Ascending aorta (tissue), 2 donors: ENCODE measurements around the gene ZNF629. TPM values are rescaled to one million over a fixed set of nuclear protein-coding genes. Genes with fewer than 3 reads are reported as not detected.

Experiments
- DNase-seq, 2 donors: peaks; one replicate each; pipeline ENCODE4 v3.0.0-alpha.2; 2019; ENCODE audit warnings: low spot score in 2 of 2
- H3K27ac ChIP-seq, 2 donors: fragments of 200-600 bp; sonication (generic); one replicate each; pipeline ENCODE4 v1.5.1; 2016 to 2017; ENCODE audit warnings: mild to moderate bottlenecking in 1 of 2
- H3K27me3 ChIP-seq: fragments of 200-600 bp; sonication (generic); one replicate; pipeline ENCODE4 v1.5.1; 2017
- H3K36me3 ChIP-seq, 2 donors: fragments of 200-600 bp; sonication (generic); one replicate each; pipeline ENCODE4 v1.5.1; 2016
- H3K4me1 ChIP-seq, 2 donors: fragments of 200-600 bp; sonication (generic); one replicate each; pipeline ENCODE4 v1.5.1; 2016 to 2017; ENCODE audit warnings: mild to moderate bottlenecking in 1 of 2
- H3K4me3 ChIP-seq, 2 donors: fragments of 200-600 bp; sonication (generic); one replicate each; pipeline ENCODE4 v1.5.1; 2016 to 2017; ENCODE audit warnings: mild to moderate bottlenecking in 1 of 2
- H3K9me3 ChIP-seq, 2 donors: fragments of 200-600 bp; sonication (generic); one replicate each; pipeline ENCODE4 v1.5.1; 2016
- CTCF ChIP-seq, 3 experiments: fragments of 200-600 bp in 2 of 3; fragments of 450-650 bp in 1 of 3; sonication (generic) in 2 of 3; IDR thresholded peaks; one replicate each; pipeline ENCODE4 v1.5.1; 2016 to 2019; ENCODE audit warnings: antibody characterized with exemption in 3 of 3, mild to moderate bottlenecking in 1 of 3, moderate library complexity in 1 of 3
- intact Hi-C: fragments of 100-400 bp; cut with DNase I; formaldehyde crosslinking; loops from one replicate; pipeline ENCODE4 v1.15.1; 2023
- total RNA-seq: library from RNA; depleted of rRNA; stranded (reverse); fragments of >200 nt; gene quantifications from one replicate; pipeline ENCODE4 v1.1.0, GENCODE V29; 2016

Gene ZNF629
- total RNA-seq, 1 donor from 2014 or later, result 12.3 TPM

- no peak for TF ChIP-seq CTCF (IDR thresholded peaks at IDR 0.05)
- H3K27ac ChIP-seq, result peak overlapping the region; percentile 89 to 96
- intact Hi-C loops, result loop anchor here (1.0 kb wide), 2 partner anchors 15 to 65 kb away; partner anchors contain the start of gene PHKG2
- no peak for DNase-seq
- H3K9me3 ChIP-seq, result no peaks in the 10 kb centered on the region
- peak overlapping the region; percentile 85 to 88 for H3K4me3 ChIP-seq
- no peaks in the 10 kb centered on the region for H3K27me3 ChIP-seq
- H3K4me1 ChIP-seq, result peaks cover 16 to 20% of the 10 kb centered on the region in 2 donors
- H3K36me3 ChIP-seq, result peaks cover 43 to 46% of the 10 kb centered on the region in 2 donors
These were observed 23.8 kb downstream of the ZNF629 start for GRCh38 chr16:30762991-30763725.

- peaks cover 16 to 20% of the 10 kb centered on the region in 2 donors for H3K4me1 ChIP-seq
- H3K4me3 ChIP-seq, result peak within 1 kb of the TSS; percentile 85 to 88
- intact Hi-C loops, result loop anchor here (1.0 kb wide), 2 partner anchors 14 to 64 kb away; partner anchors contain the start of gene PHKG2
- peak; percentile 95 to 98 for DNase-seq
- H3K27me3 ChIP-seq, result no peaks in the 10 kb centered on the region
- no peaks in the 10 kb centered on the region for H3K9me3 ChIP-seq
- peaks cover 35 to 38% of the 10 kb centered on the region in 2 donors for H3K36me3 ChIP-seq
- no peak for TF ChIP-seq CTCF (IDR thresholded peaks at IDR 0.05)
- H3K27ac ChIP-seq, result peak within 1 kb of the TSS; percentile 89 to 96
These were observed 24.8 kb downstream of the ZNF629 start, which contains the start of the genes CFAP119 and RNF40 for GRCh38 chr16:30761928-30762902. TSS of gene CFAP119 (minus strand) at chr16:30762062. CDS start at chr16:30761748, 314 bp downstream. TSS of gene RNF40 (plus strand) at chr16:30762322. CDS start at chr16:30762546, 224 bp downstream.

GRCh38 chr16:30761427-30761927 lies 25.5 kb downstream of the ZNF629 start:
- DNase-seq, result no peak
- no peak for TF ChIP-seq CTCF (IDR thresholded peaks at IDR 0.05)
- Histone ChIP-seq H3K9me3 (no peaks in the 10 kb centered on the region), H3K36me3 (peaks cover 33 to 37% of the 10 kb centered on the region in 2 donors), H3K4me3 (peak overlapping the region; percentile 85 to 88), H3K27ac (peak overlapping the region; percentile 37 to 96), H3K4me1 (peaks cover 16 to 20% of the 10 kb centered on the region in 2 donors), H3K27me3 (no peaks in the 10 kb centered on the region)
- intact Hi-C loops, result no loop called here

GRCh38 chr16:30760577-30761426 lies 26.2 kb downstream of the ZNF629 start:
- no peak for TF ChIP-seq CTCF (IDR thresholded peaks at IDR 0.05)
- Histone ChIP-seq H3K36me3 (peaks cover 27 to 37% of the 10 kb centered on the region in 2 donors), H3K4me1 (peaks cover 16 to 20% of the 10 kb centered on the region in 2 donors), H3K9me3 (no peaks in the 10 kb centered on the region), H3K4me3 (peak overlapping the region; percentile 85 to 88), H3K27ac (peak overlapping the region; percentile 37 to 96), H3K27me3 (no peaks in the 10 kb centered on the region)
- no peak for DNase-seq
- intact Hi-C loops, result no loop called here
